ENCODE measurements around the gene SCYL1. TPM values are rescaled to one million over a fixed set of nuclear protein-coding genes. Genes with fewer than 3 reads are reported as not detected.

SCYL1 gene
- total RNA-seq, 1 experiment from 2014 or later, result 106 TPM

GRCh38 chr11:65501472-65502273, 23.2 kb upstream of the SCYL1 start:
- Histone ChIP-seq H3K4me3 (peak overlapping the region; percentile 99), H3K4me2 (peak overlapping the region; percentile 99), H3K36me3 (ENCODE audit: low read depth) (peaks cover 66% of the 10 kb centered on the region), H3K9me3 (ENCODE audit: insufficient read depth, low read depth) (no peaks in the 10 kb centered on the region), H3K27ac (peak overlapping the region; percentile 97), H2AFZ (no peak overlapping the region), H3K9me2 (ENCODE audit: insufficient read depth) (no peaks in the 10 kb centered on the region), H3K27me3 (ENCODE audit: insufficient read depth, low read depth) (no peaks in the 10 kb centered on the region), H4K20me1 (ENCODE audit: insufficient read depth) (peaks cover 74% of the 10 kb centered on the region), H3K4me1 (replicated peaks; ENCODE audit: insufficient read depth) (peaks cover 43% of the 10 kb centered on the region), H3F3A (ENCODE audit: insufficient read depth, low read depth) (peaks cover 87% of the 10 kb centered on the region), H3K79me2 (ENCODE audit: low read depth) (peaks cover 94% of the 10 kb centered on the region)
- no TSS peak for BruUV-seq (replicated peaks)
- POLR2A ChIA-PET (ENCODE audit: unreplicated experiment), result interaction anchor here (0.5 to 1.6 kb wide), 13 partner anchors 10 to 161 kb away, joined by 3 to 22 read pairs (median 6); partner anchors contain the start of gene RELA
- TF ChIP-seq EZH2 (IDR thresholded peaks at IDR 0.05; ENCODE audit: low read depth), result no peak
- no peak for TF ChIP-seq CTCF (conservative IDR thresholded peaks at IDR 0.05)
- no peak for DNase-seq
- CTCF ChIA-PET, result interaction anchor here (0.6 kb wide), 1 partner anchor 9 kb away, joined by 4 read pairs; no protein-coding TSS in a partner anchor
- intact Hi-C loops (cut with micrococcal nuclease; ENCODE audit: unreplicated experiment), result no loop called here

- peaks cover 91% of the 10 kb centered on the region for H3K79me2 ChIP-seq (ENCODE audit: low read depth)
- no TSS peak for BruUV-seq (replicated peaks)
- peaks cover 66% of the 10 kb centered on the region for H3K36me3 ChIP-seq (ENCODE audit: low read depth)
- H3K9me3 ChIP-seq (ENCODE audit: insufficient read depth, low read depth), result no peaks in the 10 kb centered on the region
- no peak for DNase-seq
- ChIA-PET POLR2A (ENCODE audit: unreplicated experiment) (interaction anchor here (0.5 to 1.6 kb wide), 10 partner anchors 10 to 161 kb away, joined by 3 to 22 read pairs (median 6); partner anchors contain the start of gene RELA), CTCF (interaction anchor here (0.6 kb wide), 1 partner anchor 9 kb away, joined by 4 read pairs; no protein-coding TSS in a partner anchor)
- no peaks in the 10 kb centered on the region for H3K9me2 ChIP-seq (ENCODE audit: insufficient read depth)
- peak overlapping the region; percentile 99 for H3K4me2 ChIP-seq
- H2AFZ ChIP-seq, result no peak overlapping the region
- peaks cover 89% of the 10 kb centered on the region for H3F3A ChIP-seq (ENCODE audit: insufficient read depth, low read depth)
- peaks cover 79% of the 10 kb centered on the region for H4K20me1 ChIP-seq (ENCODE audit: insufficient read depth)
- H3K27ac ChIP-seq, result peak overlapping the region; percentile 97
- peak overlapping the region; percentile 99 for H3K4me3 ChIP-seq
- no peaks in the 10 kb centered on the region for H3K27me3 ChIP-seq (ENCODE audit: insufficient read depth, low read depth)
- intact Hi-C loops (cut with micrococcal nuclease; ENCODE audit: unreplicated experiment), result no loop called here
- no peak for TF ChIP-seq CTCF (conservative IDR thresholded peaks at IDR 0.05)
- no peak for TF ChIP-seq EZH2 (IDR thresholded peaks at IDR 0.05; ENCODE audit: low read depth)
- H3K4me1 ChIP-seq (replicated peaks; ENCODE audit: insufficient read depth), result peaks cover 43% of the 10 kb centered on the region
Observed at GRCh38 chr11:65502274-65502554, 22.7 kb upstream of the SCYL1 start.

- ChIA-PET POLR2A (ENCODE audit: unreplicated experiment) (interaction anchor here (0.6 to 1.6 kb wide), 9 partner anchors 11 to 149 kb away, joined by 3 to 22 read pairs (median 6); no protein-coding TSS in a partner anchor), CTCF (interaction anchor here (0.6 kb wide), 1 partner anchor 8 kb away, joined by 4 read pairs; no protein-coding TSS in a partner anchor)
- Histone ChIP-seq H3F3A (ENCODE audit: insufficient read depth, low read depth) (peaks cover 93% of the 10 kb centered on the region), H3K4me2 (peak overlapping the region; percentile 99), H3K27me3 (ENCODE audit: insufficient read depth, low read depth) (no peaks in the 10 kb centered on the region), H3K27ac (peak overlapping the region; percentile 97), H3K9me2 (ENCODE audit: insufficient read depth) (no peaks in the 10 kb centered on the region), H2AFZ (no peak overlapping the region), H3K4me1 (replicated peaks; ENCODE audit: insufficient read depth) (peaks cover 48% of the 10 kb centered on the region), H3K36me3 (ENCODE audit: low read depth) (peaks cover 66% of the 10 kb centered on the region), H4K20me1 (ENCODE audit: insufficient read depth) (peaks cover 80% of the 10 kb centered on the region), H3K4me3 (peak overlapping the region; percentile 99), H3K9me3 (ENCODE audit: insufficient read depth, low read depth) (no peaks in the 10 kb centered on the region), H3K79me2 (ENCODE audit: low read depth) (peaks cover 90% of the 10 kb centered on the region)
- TF ChIP-seq EZH2 (IDR thresholded peaks at IDR 0.05; ENCODE audit: low read depth), result no peak
- no peak for TF ChIP-seq CTCF (conservative IDR thresholded peaks at IDR 0.05)
- intact Hi-C loops (cut with micrococcal nuclease; ENCODE audit: unreplicated experiment), result no loop called here
- DNase-seq, result no peak
- BruUV-seq (replicated peaks), result no TSS peak
Observed at GRCh38 chr11:65502555-65503367, 22.1 kb upstream of the SCYL1 start.
